ENCODE measurements around the gene MFSD2A.

The MFSD2A gene

GRCh38 chr1:39988618-39989343 is 33.8 kb downstream of the MFSD2A start:
- no peak for TF ChIP-seq CTCF (IDR thresholded peaks at IDR 0.05; ENCODE audit: insufficient read depth, low read length, missing control alignments)
- H3K4me3 ChIP-seq (ENCODE audit: low read depth, low read length) = no peak overlapping the region
- CTCF ChIA-PET = interaction anchor here (1.2 to 3.9 kb wide), 2 partner anchors 14 to 15 kb away, joined by 3 to 15 read pairs; no protein-coding TSS in a partner anchor
- POLR2A ChIA-PET = no interaction called here
- no peak for DNase-seq (ENCODE audit: low read depth, low spot score)

- H3K4me3 ChIP-seq (ENCODE audit: low read depth, low read length) = no peak overlapping the region
- CTCF ChIA-PET = interaction anchor here (3.9 kb wide), 1 partner anchor 17 kb away, joined by 15 read pairs; no protein-coding TSS in a partner anchor
- no peak for TF ChIP-seq CTCF (IDR thresholded peaks at IDR 0.05; ENCODE audit: insufficient read depth, low read length, missing control alignments)
- POLR2A ChIA-PET = no interaction called here
- DNase-seq (ENCODE audit: low read depth, low spot score) = no peak
These were observed 35.5 kb downstream of the MFSD2A start for GRCh38 chr1:39990428-39990827.

- ChIA-PET CTCF (interaction anchor here (1.3 to 2.0 kb wide), 3 partner anchors 18 to 73 kb away, joined by 3 to 9 read pairs (median 7); no protein-coding TSS in a partner anchor), POLR2A (no interaction called here)
- no peak overlapping the region for H3K4me3 ChIP-seq (ENCODE audit: low read depth, low read length)
- no peak for TF ChIP-seq CTCF (IDR thresholded peaks at IDR 0.05; ENCODE audit: insufficient read depth, low read length, missing control alignments)
- DNase-seq (ENCODE audit: low read depth, low spot score) = no peak
These were observed 37.3 kb downstream of the MFSD2A start for GRCh38 chr1:39992234-39992633.

- DNase-seq (ENCODE audit: low read depth, low spot score) = no peak
- TF ChIP-seq CTCF (IDR thresholded peaks at IDR 0.05; ENCODE audit: insufficient read depth, low read length, missing control alignments) = no peak
- POLR2A ChIA-PET = no interaction called here
- CTCF ChIA-PET = interaction anchor here (2.0 kb wide), 1 partner anchor 19 kb away, joined by 9 read pairs; no protein-coding TSS in a partner anchor
- no peak overlapping the region for H3K4me3 ChIP-seq (ENCODE audit: low read depth, low read length)
These were observed 37.9 kb downstream of the MFSD2A start for GRCh38 chr1:39992888-39993287.

DNA sequence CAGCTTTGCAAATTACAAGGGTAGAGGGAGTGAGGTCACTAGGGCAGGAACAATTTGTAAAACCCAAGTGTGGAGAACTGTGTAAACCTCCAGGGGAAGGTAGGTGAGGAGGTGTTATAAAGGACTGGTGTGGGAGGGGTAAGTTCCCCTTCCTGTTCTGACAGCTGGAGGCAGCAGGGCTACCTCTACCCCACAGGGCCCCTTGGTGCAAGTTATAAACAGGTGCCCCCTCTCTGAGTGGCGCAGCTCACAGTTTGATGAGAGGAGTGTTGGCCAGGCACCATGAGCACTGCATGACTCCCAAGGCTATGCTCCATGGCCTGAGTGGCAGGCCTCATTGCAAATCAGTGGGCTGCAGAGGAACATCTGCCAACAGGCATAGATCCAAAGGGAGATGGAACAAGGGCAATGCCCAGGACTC is 41.0 kb downstream of the MFSD2A start:
- no peak overlapping the region for H3K4me3 ChIP-seq (ENCODE audit: low read depth, low read length)
- no peak for TF ChIP-seq CTCF (IDR thresholded peaks at IDR 0.05; ENCODE audit: insufficient read depth, low read length, missing control alignments)
- DNase-seq (ENCODE audit: low read depth, low spot score) = no peak
- POLR2A ChIA-PET = no interaction called here
- CTCF ChIA-PET = interaction anchor here (1.0 kb wide), 2 partner anchors 11 to 36 kb away, joined by 3 to 4 read pairs; no protein-coding TSS in a partner anchor

DNA sequence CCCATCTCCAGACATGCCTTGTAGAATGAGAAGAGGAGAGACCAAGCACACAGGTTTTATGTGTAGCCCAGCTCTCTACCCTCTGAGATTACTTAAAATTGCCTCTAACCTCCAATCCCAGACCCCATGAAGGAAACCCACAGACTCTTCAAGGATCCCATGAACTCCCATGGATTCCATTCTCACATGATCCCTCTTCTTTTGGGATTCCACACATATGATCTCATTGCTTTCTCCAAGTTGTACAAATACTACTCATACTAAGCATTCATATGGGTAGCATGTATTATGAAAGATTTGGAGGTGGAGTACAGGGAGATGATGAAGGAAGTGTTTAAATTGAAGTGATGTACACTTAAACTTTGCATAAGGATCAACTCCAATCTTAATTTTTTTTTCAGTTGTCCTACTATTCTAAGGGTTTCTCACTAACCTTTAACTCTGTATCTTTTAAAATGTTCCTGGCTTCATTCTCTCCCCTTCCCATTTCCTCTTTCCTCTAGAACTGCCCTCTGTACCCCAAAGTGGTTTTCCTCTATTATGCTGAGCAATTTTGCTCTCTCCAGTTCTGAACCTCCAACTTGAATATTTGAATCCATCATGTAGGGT is 41.6 kb downstream of the MFSD2A start:
- DNase-seq (ENCODE audit: low read depth, low spot score) = no peak
- no peak overlapping the region for H3K4me3 ChIP-seq (ENCODE audit: low read depth, low read length)
- ChIA-PET POLR2A (no interaction called here), CTCF (interaction anchor here (0.6 to 1.0 kb wide), 2 partner anchors 23 to 36 kb away, joined by 3 to 4 read pairs; no protein-coding TSS in a partner anchor)
- no peak for TF ChIP-seq CTCF (IDR thresholded peaks at IDR 0.05; ENCODE audit: insufficient read depth, low read length, missing control alignments)
